Coronary artery (tissue), 2 donors: Measurements from ENCODE around the gene KLF12.

Source experiments
- DNase-seq: peaks from one replicate; pipeline ENCODE4 v3.0.0-alpha.2; 2017; ENCODE audit warnings: low spot score
- H3K27ac ChIP-seq, 2 donors: fragments of 200-600 bp; sonication (generic); one replicate each; pipeline ENCODE4 v1.5.1; 2016 to 2019
- H3K4me3 ChIP-seq: fragments of 200-600 bp; sonication (generic); 2 replicates; pipeline ENCODE4 v1.5.1; 2016; ENCODE audit warnings: mild to moderate bottlenecking, moderate library complexity
- CTCF ChIP-seq: fragments of 200-600 bp; sonication (generic); IDR thresholded peaks from one replicate; pipeline ENCODE4 v1.5.1; 2019; ENCODE audit warnings: antibody characterized with exemption

KLF12 gene

GRCh38 chr13:74111901-74112824 is 22.0 kb downstream of the KLF12 start:
- Histone ChIP-seq H3K4me3 (peak overlapping the region; percentile 8), H3K27ac (peak overlapping the region in 1 of 2 donors; percentile 33)
- no peak for TF ChIP-seq CTCF
- DNase-seq, result no peak

- Histone ChIP-seq H3K27ac (no peak overlapping the region), H3K4me3 (no peak overlapping the region)
- no peak for DNase-seq
- no peak for TF ChIP-seq CTCF
Observed at GRCh38 chr13:74111399-74111798, 22.8 kb downstream of the KLF12 start.

GRCh38 chr13:74110053-74110452 is 24.2 kb downstream of the KLF12 start:
- Histone ChIP-seq H3K27ac (no peak overlapping the region), H3K4me3 (no peak overlapping the region)
- TF ChIP-seq CTCF, result no peak
- DNase-seq, result no peak

GRCh38 chr13:74107598-74107997 is 26.6 kb downstream of the KLF12 start:
- no peak overlapping the region for H3K27ac ChIP-seq
- H3K4me3 ChIP-seq, result no peak overlapping the region
- no peak for DNase-seq
- no peak for TF ChIP-seq CTCF

GRCh38 chr13:74105871-74106270 is 28.3 kb downstream of the KLF12 start:
- TF ChIP-seq CTCF, result no peak
- Histone ChIP-seq H3K4me3 (no peak overlapping the region), H3K27ac (no peak overlapping the region)
- no peak for DNase-seq

GRCh38 chr13:74104661-74105275 is 29.4 kb downstream of the KLF12 start:
- H3K4me3 ChIP-seq, result no peak overlapping the region
- H3K27ac ChIP-seq, result no peak overlapping the region
- TF ChIP-seq CTCF, result no peak
- no peak for DNase-seq
